Placental epithelial cell (primary cell): Measurements from ENCODE around the gene DEFB110. TPM values are rescaled to one million over a fixed set of nuclear protein-coding genes. Genes with fewer than 3 reads are reported as not detected.

Experiments
- total RNA-seq: library from RNA; depleted of rRNA; stranded (reverse); fragments of >200 nt; gene quantifications from 2 replicates; pipeline ENCODE4 v1.2.3, GENCODE V29; 2012

Gene DEFB110
- not detected in 2 replicates for total RNA-seq

GRCh38 chr6:50021894-50022293 lies at the start of gene DEFB110:
TSS of gene DEFB110 (minus strand) at chr6:50021994. CDS start at chr6:50021935, 59 bp downstream.

DNA sequence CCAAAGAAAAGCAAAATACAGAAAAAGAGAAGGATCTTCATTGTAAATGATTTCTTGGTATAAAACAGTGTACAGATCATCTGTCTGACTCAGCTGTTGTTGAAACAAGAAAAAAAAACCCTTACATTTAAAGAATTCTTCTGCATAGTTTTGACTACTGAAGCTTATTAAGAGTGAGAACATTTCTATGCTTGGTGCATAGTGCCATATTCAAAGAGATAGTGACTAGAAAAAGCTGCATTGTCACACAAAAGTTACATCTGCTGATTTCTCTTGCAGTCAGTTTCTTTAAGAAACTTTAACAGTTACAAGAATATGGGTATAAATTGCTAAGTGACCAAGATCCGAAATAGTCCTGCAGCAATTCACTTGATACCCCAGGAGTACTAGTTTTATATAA lies 28.0 kb upstream of the DEFB110 start, which contains the start of gene DEFB112:
Gene DEFB112, minus strand, starts transcription at position 101 of the 400 bp plus-strand sequence. Its CDS starts 60 bp downstream, at position 41.

GRCh38 chr6:49969605-49970004 lies 52.2 kb downstream of the DEFB110 start, which contains the start of gene DEFB113:
TSS of gene DEFB113 (minus strand) at chr6:49969625. CDS start at chr6:49969625, 0 bp downstream.

Other genes starting within 250 kb of the DEFB110 start
- not detected in 2 replicates for gene PGK2, start 234.7 kb downstream of the DEFB110 start, total RNA-seq
- gene CRISP1, start 155.5 kb downstream of the DEFB110 start, total RNA-seq: not detected in 2 replicates
- gene DEFB114, start 57.8 kb downstream of the DEFB110 start, total RNA-seq: not detected in 2 replicates
- not detected in 2 replicates for gene DEFB113, start 52.4 kb downstream of the DEFB110 start, total RNA-seq
- gene DEFB112, start 27.9 kb upstream of the DEFB110 start, total RNA-seq: not detected in 2 replicates